ENCODE data around the gene SSPN. TPM values are rescaled to one million over a fixed set of nuclear protein-coding genes. Genes with fewer than 3 reads are reported as not detected.

Gene SSPN
- total RNA-seq, 1 experiment from 2014 or later, result 3.1 TPM

- Mint-ChIP-seq H3K27me3 (ENCODE audit: insufficient read depth, unreplicated experiment) (no peaks in the 10 kb centered on the region), H3K36me3 (ENCODE audit: insufficient read depth, unreplicated experiment) (no peaks in the 10 kb centered on the region), H3K4me1 (ENCODE audit: low read depth, unreplicated experiment) (peaks cover 5% of the 10 kb centered on the region), H3K9me3 (ENCODE audit: unreplicated experiment) (no peaks in the 10 kb centered on the region), H3K27ac (ENCODE audit: unreplicated experiment) (no peak overlapping the region), H3K4me3 (ENCODE audit: unreplicated experiment) (no peak overlapping the region)
- TF ChIP-seq, protein P1, sequence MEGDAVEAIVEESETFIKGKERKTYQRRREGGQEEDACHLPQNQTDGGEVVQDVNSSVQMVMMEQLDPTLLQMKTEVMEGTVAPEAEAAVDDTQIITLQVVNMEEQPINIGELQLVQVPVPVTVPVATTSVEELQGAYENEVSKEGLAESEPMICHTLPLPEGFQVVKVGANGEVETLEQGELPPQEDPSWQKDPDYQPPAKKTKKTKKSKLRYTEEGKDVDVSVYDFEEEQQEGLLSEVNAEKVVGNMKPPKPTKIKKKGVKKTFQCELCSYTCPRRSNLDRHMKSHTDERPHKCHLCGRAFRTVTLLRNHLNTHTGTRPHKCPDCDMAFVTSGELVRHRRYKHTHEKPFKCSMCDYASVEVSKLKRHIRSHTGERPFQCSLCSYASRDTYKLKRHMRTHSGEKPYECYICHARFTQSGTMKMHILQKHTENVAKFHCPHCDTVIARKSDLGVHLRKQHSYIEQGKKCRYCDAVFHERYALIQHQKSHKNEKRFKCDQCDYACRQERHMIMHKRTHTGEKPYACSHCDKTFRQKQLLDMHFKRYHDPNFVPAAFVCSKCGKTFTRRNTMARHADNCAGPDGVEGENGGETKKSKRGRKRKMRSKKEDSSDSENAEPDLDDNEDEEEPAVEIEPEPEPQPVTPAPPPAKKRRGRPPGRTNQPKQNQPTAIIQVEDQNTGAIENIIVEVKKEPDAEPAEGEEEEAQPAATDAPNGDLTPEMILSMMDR (IDR thresholded peaks at IDR 0.05; ENCODE audit: insufficient read depth in 1 of 2, low read depth in 1 of 2, low read length in 1 of 2, severe bottlenecking in 1 of 2, unreplicated experiment in 1 of 2), result no peak
- Histone ChIP-seq H3K9me3 (no peaks in the 10 kb centered on the region), H3K36me3 (ENCODE audit: control insufficient read depth, insufficient read depth, low read length) (no peaks in the 10 kb centered on the region), H3K4me3 (ENCODE audit: low read depth, low read length) (no peak overlapping the region), H3K27me3 (replicated peaks; ENCODE audit: control insufficient read depth, insufficient read depth, low read length) (no peaks in the 10 kb centered on the region; the same call in 1 of the 2 replicates), H3K4me1 (peaks cover 4% of the 10 kb centered on the region)
- intact Hi-C loops (cut with micrococcal nuclease; ENCODE audit: unreplicated experiment), result no loop called here
- BruUV-seq (replicated peaks), result no TSS peak
- POLR2A ChIA-PET, result no interaction called here
- CTCF ChIA-PET, result no interaction called here
- DNase-seq, result no peak
Observed at GRCh38 chr12:26162174-26162573, 33.2 kb upstream of the SSPN start.

GRCh38 chr12:26162905-26163304 lies 32.5 kb upstream of the SSPN start:
- Mint-ChIP-seq H3K27me3 (ENCODE audit: insufficient read depth, unreplicated experiment) (peaks cover under 1% of the 10 kb centered on the region), H3K36me3 (ENCODE audit: insufficient read depth, unreplicated experiment) (no peaks in the 10 kb centered on the region), H3K4me3 (ENCODE audit: unreplicated experiment) (no peak overlapping the region), H3K27ac (ENCODE audit: unreplicated experiment) (no peak overlapping the region), H3K9me3 (ENCODE audit: unreplicated experiment) (no peaks in the 10 kb centered on the region), H3K4me1 (ENCODE audit: low read depth, unreplicated experiment) (peaks cover 5% of the 10 kb centered on the region)
- Histone ChIP-seq H3K9me3 (no peaks in the 10 kb centered on the region), H3K27me3 (replicated peaks; ENCODE audit: control insufficient read depth, insufficient read depth, low read length) (no peaks in the 10 kb centered on the region; the same call in 1 of the 2 replicates), H3K4me1 (no peaks in the 10 kb centered on the region), H3K36me3 (ENCODE audit: control insufficient read depth, insufficient read depth, low read length) (no peaks in the 10 kb centered on the region), H3K4me3 (ENCODE audit: low read depth, low read length) (no peak overlapping the region)
- POLR2A ChIA-PET, result no interaction called here
- CTCF ChIA-PET, result no interaction called here
- no peak for DNase-seq
- BruUV-seq (replicated peaks), result no TSS peak
- TF ChIP-seq, protein P1 (IDR thresholded peaks at IDR 0.05; ENCODE audit: insufficient read depth in 1 of 2, low read depth in 1 of 2, low read length in 1 of 2, severe bottlenecking in 1 of 2, unreplicated experiment in 1 of 2), result no peak
- intact Hi-C loops (cut with micrococcal nuclease; ENCODE audit: unreplicated experiment), result no loop called here

DNA sequence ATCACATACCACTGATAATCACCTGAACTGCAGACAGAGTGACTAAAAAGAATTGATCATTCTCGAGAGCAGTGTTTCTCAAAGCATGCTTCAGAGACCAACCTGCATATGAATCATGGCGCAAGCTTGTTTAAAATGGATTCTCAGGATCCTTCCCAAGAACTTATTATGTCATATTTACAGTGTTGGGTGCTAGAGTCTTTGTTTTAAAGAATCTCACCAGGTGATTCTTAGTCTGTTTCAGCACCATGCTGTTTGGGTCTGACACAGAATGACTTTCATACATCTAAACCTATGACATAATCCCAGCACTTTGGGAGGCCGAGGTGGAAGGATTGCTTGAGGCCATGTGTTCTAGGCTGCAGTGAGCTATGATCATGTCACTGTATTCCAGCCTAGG lies 31.3 kb upstream of the SSPN start:
- no TSS peak for BruUV-seq (replicated peaks)

More for the DNA sequence above, 31.3 kb upstream of the SSPN start:
- Histone ChIP-seq H3K4me3 (ENCODE audit: low read depth, low read length) (no peak overlapping the region), H3K36me3 (ENCODE audit: control insufficient read depth, insufficient read depth, low read length) (no peaks in the 10 kb centered on the region), H3K27me3 (replicated peaks; ENCODE audit: control insufficient read depth, insufficient read depth, low read length) (no peaks in the 10 kb centered on the region; the same call in 1 of the 2 replicates), H3K4me1 (no peaks in the 10 kb centered on the region), H3K9me3 (no peaks in the 10 kb centered on the region)
- intact Hi-C loops (cut with micrococcal nuclease; ENCODE audit: unreplicated experiment), result no loop called here
- DNase-seq, result no peak
- ChIA-PET POLR2A (no interaction called here), CTCF (no interaction called here)
- no peaks in the 10 kb centered on the region for H3K36me3 Mint-ChIP-seq (ENCODE audit: insufficient read depth, unreplicated experiment)
- no peaks in the 10 kb centered on the region for H3K4me1 Mint-ChIP-seq (ENCODE audit: low read depth, unreplicated experiment)
- H3K9me3 Mint-ChIP-seq (ENCODE audit: unreplicated experiment), result no peaks in the 10 kb centered on the region
- no peak overlapping the region for H3K4me3 Mint-ChIP-seq (ENCODE audit: unreplicated experiment)
- peaks cover 9% of the 10 kb centered on the region for H3K27me3 Mint-ChIP-seq (ENCODE audit: insufficient read depth, unreplicated experiment)
- no peak overlapping the region for H3K27ac Mint-ChIP-seq (ENCODE audit: unreplicated experiment)
- TF ChIP-seq, protein P1 (IDR thresholded peaks at IDR 0.05; ENCODE audit: insufficient read depth in 1 of 2, low read depth in 1 of 2, low read length in 1 of 2, severe bottlenecking in 1 of 2, unreplicated experiment in 1 of 2), result no peak

Data from Caco-2 (cell line).